ENCODE data around the gene RAB31. TPM values are rescaled to one million over a fixed set of nuclear protein-coding genes. Genes with fewer than 3 reads are reported as not detected.
"Not testable (repeated sequence)": the region's sequence is repeated elsewhere in the genome, so short reads cannot be mapped to it uniquely, and the experiment has no call there.

Gene RAB31, protein sequence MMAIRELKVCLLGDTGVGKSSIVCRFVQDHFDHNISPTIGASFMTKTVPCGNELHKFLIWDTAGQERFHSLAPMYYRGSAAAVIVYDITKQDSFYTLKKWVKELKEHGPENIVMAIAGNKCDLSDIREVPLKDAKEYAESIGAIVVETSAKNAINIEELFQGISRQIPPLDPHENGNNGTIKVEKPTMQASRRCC
- total RNA-seq, result 10 to 100 TPM; 21.5 to 42.3 (median 26.0) TPM
- 9.1 TPM for polyA plus RNA-seq
- long read RNA-seq, donor 1, full-length matches to known transcripts, result 61 of 70 reads
- long read RNA-seq, donor 1, partial matches to known transcripts, result 2 of 70 reads
- long read RNA-seq, donor 1, other reads (novel, unspliced or antisense), result 7 of 70 reads
- long read RNA-seq, donor 2, full-length matches to known transcripts, result 15 of 17 reads
- long read RNA-seq, donor 2, partial matches to known transcripts, result 1 of 17 reads
- long read RNA-seq, donor 2, other reads (novel, unspliced or antisense), result 1 of 17 reads
- long read RNA-seq, donor 3, full-length matches to known transcripts, result 16 of 26 reads
- long read RNA-seq, donor 3, partial matches to known transcripts, result 1 of 26 reads
- long read RNA-seq, donor 3, other reads (novel, unspliced or antisense), result 9 of 26 reads
- long read RNA-seq, donor 4, full-length matches to known transcripts, result 17 of 19 reads
- long read RNA-seq, donor 4, partial matches to known transcripts, result 1 of 19 reads
- long read RNA-seq, donor 4, other reads (novel, unspliced or antisense), result 1 of 19 reads

DNA sequence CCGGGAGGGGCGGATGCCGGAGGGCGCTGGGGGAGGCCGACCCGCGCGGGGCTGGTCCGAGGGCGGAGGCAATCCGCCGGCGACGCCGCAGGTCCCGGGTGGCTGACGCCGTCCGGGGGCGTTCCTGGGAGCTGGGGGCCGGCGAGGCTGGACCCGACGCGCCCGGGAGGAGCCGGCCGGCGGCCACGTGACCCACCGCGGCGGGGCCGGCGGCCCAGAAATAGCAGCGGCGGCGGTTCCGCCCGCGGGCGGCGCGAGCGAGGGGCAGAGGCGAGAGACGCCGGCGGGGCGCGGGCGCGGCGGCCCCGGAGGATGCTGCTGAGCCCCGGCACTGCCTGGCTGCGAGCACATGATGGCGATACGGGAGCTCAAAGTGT is at the start of gene RAB31:
TSS of gene RAB31 (plus strand) at position 245 of the 377 bp plus-strand sequence. CDS start at position 350, 105 bp downstream.
- H3K9me3 ChIP-seq (ENCODE audit: control insufficient read depth, low read length), result no peaks in the 10 kb centered on the region
- H3K4me1 ChIP-seq (ENCODE audit: control insufficient read depth, insufficient read depth, low read length), result no peaks in the 10 kb centered on the region
- peak; percentile 96 to 97 for ATAC-seq
- peak; percentile 89 to 96 (median 95) for DNase-seq
- no peaks in the 10 kb centered on the region for H3K27me3 ChIP-seq (ENCODE audit: control insufficient read depth, insufficient read depth)
- peak within 1 kb of the TSS; percentile 40 for H3K27ac ChIP-seq (ENCODE audit: low read length)
- intact Hi-C loops (cut with DNase I), result loop anchor here in 1 of 4 donors (10.0 kb wide), 1 partner anchor 247 kb away; no protein-coding TSS in a partner anchor
- peak within 1 kb of the TSS; percentile 71 for H3K4me3 ChIP-seq (ENCODE audit: low read length)
- WGBS, result under 1% methylated on average over 59 of the region's 59 CpGs

DNA sequence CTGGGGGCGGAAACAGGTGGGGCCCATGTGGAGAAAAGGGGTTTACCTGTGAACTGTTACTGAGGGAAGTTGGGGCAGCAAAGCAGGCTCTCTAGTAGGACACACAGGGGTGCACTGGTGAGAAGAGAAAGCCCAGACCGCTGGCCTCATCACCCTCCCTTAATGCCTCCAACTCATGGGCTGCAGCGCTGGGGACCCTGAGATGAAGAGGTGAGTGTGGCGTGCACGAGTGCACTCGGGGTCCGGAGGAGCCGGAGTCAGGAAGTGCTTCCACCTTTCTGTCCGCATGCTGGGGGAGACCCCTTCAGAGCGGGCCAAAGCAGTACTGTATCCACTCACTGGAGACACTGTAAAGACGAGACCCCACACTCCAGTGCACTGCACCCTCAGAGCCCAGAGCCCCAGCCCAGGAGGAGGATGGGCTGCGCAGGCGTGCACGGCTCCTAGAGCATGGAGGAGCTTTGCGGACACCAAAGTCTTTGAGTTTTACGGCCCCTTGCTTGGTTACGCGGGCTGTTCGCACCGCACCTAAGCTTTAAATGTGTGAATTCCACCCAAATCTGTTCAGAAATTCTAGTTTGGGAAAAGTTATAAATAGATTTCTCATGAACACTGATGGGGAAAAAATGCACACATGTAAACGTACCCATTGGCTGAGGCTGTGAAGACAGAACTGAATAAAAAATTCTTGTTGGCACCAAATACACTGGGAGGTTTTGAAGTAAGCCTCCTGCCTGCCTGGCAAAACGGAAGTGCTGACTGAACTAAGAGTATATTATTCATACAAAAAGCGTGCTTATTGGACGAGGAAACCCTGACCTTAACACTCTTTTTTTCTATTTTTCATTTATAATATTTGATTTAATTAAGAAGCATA is 48.4 kb upstream of the RAB31 start:
- intact Hi-C loops (cut with DNase I), result no loop called here
- DNase-seq, result no peak
- Histone ChIP-seq H3K27me3 (ENCODE audit: control insufficient read depth, insufficient read depth) (no peaks in the 10 kb centered on the region), H3K4me3 (ENCODE audit: low read length) (no peak overlapping the region), H3K9me3 (ENCODE audit: control insufficient read depth, low read length) (no peaks in the 10 kb centered on the region), H3K27ac (ENCODE audit: low read length) (no peak overlapping the region), H3K4me1 (ENCODE audit: control insufficient read depth, insufficient read depth, low read length) (no peaks in the 10 kb centered on the region)
- 91% methylated on average over 24 of the region's 24 CpGs for WGBS
- no peak for ATAC-seq

DNA sequence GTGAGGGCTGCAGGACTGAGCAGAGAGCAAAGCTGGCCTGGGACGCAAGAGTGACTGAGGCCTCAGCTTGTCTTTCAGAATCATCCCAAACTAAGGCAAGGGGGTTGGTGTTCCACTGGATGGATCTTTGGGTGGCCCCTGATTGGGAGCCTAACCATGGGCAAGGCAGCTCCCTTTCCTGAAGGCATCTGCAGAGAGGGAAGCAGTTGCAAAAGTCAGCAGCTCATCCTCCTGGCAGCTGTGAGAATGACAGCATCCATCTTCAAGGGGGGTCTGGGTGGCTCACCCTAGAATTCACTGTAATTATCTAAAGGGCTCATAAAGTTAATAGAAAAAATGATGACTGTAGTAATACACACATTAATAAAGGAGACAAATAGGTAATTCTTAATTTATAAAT is 46.5 kb upstream of the RAB31 start:
- no peaks in the 10 kb centered on the region for H3K9me3 ChIP-seq (ENCODE audit: control insufficient read depth, low read length)
- H3K4me1 ChIP-seq (ENCODE audit: control insufficient read depth, insufficient read depth, low read length), result no peaks in the 10 kb centered on the region
- H3K27me3 ChIP-seq (ENCODE audit: control insufficient read depth, insufficient read depth), result no peaks in the 10 kb centered on the region
- DNase-seq (no peak), ATAC-seq (no peak)
- no peak overlapping the region for H3K4me3 ChIP-seq (ENCODE audit: low read length)
- intact Hi-C loops (cut with DNase I), result no loop called here
- no peak overlapping the region for H3K27ac ChIP-seq (ENCODE audit: low read length)
- WGBS, result 97% methylated on average over 1 of the region's 1 CpG

DNA sequence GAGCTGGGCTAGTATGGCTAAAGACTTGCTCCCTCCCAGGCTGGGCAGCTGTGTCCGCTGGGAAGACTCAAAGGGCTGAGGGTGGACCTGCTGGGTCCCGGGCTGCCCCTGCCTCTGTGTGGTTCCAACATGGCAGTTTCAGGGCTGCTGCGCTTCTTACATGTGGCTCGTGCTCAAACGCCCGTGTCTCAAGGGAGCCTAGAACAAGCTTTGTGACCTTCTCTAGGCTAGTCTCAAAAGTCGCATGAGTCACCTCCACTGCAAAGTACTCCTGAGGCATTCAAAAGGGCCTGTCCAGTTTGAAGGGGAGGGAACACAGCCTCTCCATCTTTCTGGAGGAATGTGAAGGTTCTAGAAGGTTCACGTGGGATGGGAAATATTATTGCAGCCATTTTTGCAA is 44.7 kb upstream of the RAB31 start:
- Histone ChIP-seq H3K4me3 (ENCODE audit: low read length) (no peak overlapping the region), H3K27me3 (ENCODE audit: control insufficient read depth, insufficient read depth) (no peaks in the 10 kb centered on the region), H3K9me3 (ENCODE audit: control insufficient read depth, low read length) (no peaks in the 10 kb centered on the region), H3K27ac (ENCODE audit: low read length) (no peak overlapping the region), H3K4me1 (ENCODE audit: control insufficient read depth, insufficient read depth, low read length) (no peaks in the 10 kb centered on the region)
- intact Hi-C loops (cut with DNase I), result no loop called here
- no peak for DNase-seq
- ATAC-seq, result no peak
- 87% methylated on average over 8 of the region's 8 CpGs for WGBS

DNA sequence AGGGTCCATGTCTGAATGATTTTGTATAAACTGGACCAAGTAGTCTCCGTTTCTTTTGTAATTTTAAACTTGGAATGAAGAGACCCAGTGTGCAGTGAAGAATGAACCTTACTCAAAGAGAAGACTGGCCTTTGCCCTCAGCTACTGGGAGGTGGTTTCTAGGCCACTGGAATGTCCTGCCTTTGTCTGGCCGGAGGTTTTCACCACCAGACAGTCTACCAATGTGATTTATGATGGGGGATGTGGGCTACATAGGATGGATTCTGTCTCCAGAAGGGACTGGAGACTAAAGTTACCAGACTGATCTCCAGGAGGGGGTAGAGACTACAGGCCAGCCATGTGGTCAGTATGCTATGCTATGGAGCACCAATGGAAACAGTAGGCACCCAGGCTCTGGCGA is 42.8 kb upstream of the RAB31 start:
- WGBS, result 90% methylated on average over 3 of the region's 3 CpGs
- no peak overlapping the region for H3K27ac ChIP-seq (ENCODE audit: low read length)
- H3K27me3 ChIP-seq (ENCODE audit: control insufficient read depth, insufficient read depth), result no peaks in the 10 kb centered on the region
- DNase-seq (no peak), ATAC-seq (no peak)
- no peaks in the 10 kb centered on the region for H3K9me3 ChIP-seq (ENCODE audit: control insufficient read depth, low read length)
- H3K4me3 ChIP-seq (ENCODE audit: low read length), result no peak overlapping the region
- no peaks in the 10 kb centered on the region for H3K4me1 ChIP-seq (ENCODE audit: control insufficient read depth, insufficient read depth, low read length)
- intact Hi-C loops (cut with DNase I), result no loop called here

DNA sequence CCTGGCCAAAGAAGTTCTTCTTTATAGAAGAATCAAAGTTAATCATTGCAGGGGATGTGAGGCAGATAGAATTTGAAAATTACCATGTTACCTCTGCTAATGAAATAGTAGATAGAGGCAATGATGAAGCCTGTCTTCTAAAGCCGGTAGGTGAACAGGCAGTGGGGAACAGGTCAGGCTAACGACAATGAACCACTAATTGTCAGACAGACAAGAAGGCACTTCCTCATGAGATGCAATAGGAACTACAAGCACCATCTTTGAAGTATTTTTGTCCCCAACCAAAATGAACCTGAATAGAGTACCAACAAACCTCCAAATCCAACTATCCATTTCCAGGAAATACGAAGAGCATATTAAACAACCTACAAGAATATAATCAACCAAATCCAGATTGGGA is 41.6 kb upstream of the RAB31 start:
- ATAC-seq, result no peak
- Histone ChIP-seq H3K27ac (ENCODE audit: low read length) (no peak overlapping the region), H3K4me3 (ENCODE audit: low read length) (no peak overlapping the region), H3K4me1 (ENCODE audit: control insufficient read depth, insufficient read depth, low read length) (no peaks in the 10 kb centered on the region), H3K9me3 (ENCODE audit: control insufficient read depth, low read length) (no peaks in the 10 kb centered on the region), H3K27me3 (ENCODE audit: control insufficient read depth, insufficient read depth) (no peaks in the 10 kb centered on the region)
- 93% methylated on average over 3 of the region's 3 CpGs for WGBS
- DNase-seq, result no peak
- intact Hi-C loops (cut with DNase I), result no loop called here

DNA sequence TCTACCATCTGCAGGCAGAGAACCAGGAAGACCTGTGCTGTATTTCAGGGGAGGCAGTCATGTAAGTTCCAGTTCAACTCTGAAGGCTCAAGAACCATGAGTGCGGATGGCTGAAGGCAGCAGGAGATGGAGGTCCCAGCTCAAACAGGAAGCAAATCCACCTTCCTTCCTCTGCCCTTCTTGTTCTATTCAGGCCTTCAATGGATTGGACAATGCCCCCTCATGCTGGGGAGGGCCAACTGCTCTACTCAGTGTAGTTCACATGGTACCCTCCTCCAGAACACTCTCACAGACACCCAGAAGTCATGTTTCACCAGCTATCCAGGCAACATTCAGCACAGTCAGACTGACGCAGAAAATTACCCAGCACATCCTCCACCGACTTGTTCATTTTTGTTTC is 39.1 kb upstream of the RAB31 start:
- H3K4me3 ChIP-seq (ENCODE audit: low read length), result no peak overlapping the region
- WGBS, result 94% methylated on average over 3 of the region's 3 CpGs
- no peak overlapping the region for H3K27ac ChIP-seq (ENCODE audit: low read length)
- no peaks in the 10 kb centered on the region for H3K4me1 ChIP-seq (ENCODE audit: control insufficient read depth, insufficient read depth, low read length)
- DNase-seq (no peak), ATAC-seq (no peak)
- H3K27me3 ChIP-seq (ENCODE audit: control insufficient read depth, insufficient read depth), result no peaks in the 10 kb centered on the region
- H3K9me3 ChIP-seq (ENCODE audit: control insufficient read depth, low read length), result no peaks in the 10 kb centered on the region
- intact Hi-C loops (cut with DNase I), result no loop called here

DNA sequence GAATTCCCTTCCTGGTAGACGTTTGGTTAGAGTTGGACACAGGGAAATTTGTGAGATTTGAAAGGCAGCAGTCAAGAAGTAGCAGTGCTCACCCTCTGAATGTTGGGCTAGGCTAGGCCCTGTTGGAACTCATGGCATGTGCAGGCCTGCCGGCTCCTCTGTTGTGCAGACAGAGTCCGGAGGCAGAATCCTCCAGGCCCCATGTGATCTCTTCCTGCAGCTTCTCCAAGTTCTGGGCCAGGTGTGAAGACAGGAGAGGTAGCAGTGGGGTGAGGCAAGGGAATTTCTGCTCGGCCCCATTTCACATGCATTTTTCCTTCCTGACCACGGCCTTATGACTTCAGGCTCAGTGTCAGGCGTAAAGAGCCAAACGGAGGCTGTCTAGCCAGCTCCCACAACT is 36.9 kb upstream of the RAB31 start:
- Histone ChIP-seq H3K27me3 (ENCODE audit: control insufficient read depth, insufficient read depth) (no peaks in the 10 kb centered on the region), H3K4me3 (ENCODE audit: low read length) (no peak overlapping the region), H3K9me3 (ENCODE audit: control insufficient read depth, low read length) (no peaks in the 10 kb centered on the region), H3K4me1 (ENCODE audit: control insufficient read depth, insufficient read depth, low read length) (no peaks in the 10 kb centered on the region), H3K27ac (ENCODE audit: low read length) (no peak overlapping the region)
- intact Hi-C loops (cut with DNase I), result no loop called here
- DNase-seq (no peak), ATAC-seq (no peak)
- 80% methylated on average over 7 of the region's 7 CpGs for WGBS

DNA sequence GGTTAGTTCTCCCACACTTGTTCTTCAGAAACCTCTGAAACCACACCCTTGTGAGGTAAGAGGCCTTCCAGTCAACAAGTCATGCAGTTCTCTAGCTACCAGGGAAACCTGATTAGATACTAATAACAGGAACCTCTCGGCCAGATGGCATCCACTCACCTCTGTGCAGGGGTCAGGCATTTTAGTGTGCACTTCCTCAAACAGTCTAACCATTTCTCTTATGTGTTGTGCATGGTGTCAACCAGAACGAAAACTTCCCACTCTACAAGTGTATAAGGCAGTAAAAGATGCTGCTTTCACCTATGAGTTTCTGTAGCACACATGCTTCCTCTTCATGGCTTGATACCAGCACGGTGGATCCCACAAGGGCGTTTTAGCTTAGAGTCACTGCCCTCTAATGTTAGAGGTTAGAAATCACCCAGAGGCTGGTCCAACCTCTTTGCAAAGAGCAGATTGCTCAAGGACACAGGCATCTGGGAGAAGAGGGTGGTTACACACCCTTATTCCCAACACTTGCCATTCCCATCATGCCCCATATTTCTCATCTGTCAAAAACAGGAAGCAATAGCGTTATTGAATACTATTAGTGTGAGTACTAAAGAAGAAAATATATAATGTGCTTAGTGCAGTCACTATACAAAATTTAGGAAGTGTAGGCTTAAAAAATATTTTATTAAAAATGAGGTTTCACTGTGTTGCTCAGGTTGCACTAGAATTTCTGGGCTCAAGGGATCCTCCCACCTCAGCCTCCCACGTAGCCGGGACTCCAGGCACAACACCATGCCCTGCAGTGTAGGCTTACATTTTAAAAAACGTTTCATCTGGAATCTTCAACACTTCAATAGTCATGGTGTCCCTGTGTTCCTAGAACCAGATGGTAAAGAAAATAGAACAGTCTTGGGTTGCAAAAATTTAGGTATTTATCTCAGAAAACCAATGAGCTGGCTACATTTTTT is 34.5 kb upstream of the RAB31 start:
- Histone ChIP-seq H3K9me3 (ENCODE audit: control insufficient read depth, low read length) (no peaks in the 10 kb centered on the region), H3K4me1 (ENCODE audit: control insufficient read depth, insufficient read depth, low read length) (no peaks in the 10 kb centered on the region), H3K4me3 (ENCODE audit: low read length) (no peak overlapping the region), H3K27me3 (ENCODE audit: control insufficient read depth, insufficient read depth) (no peaks in the 10 kb centered on the region), H3K27ac (ENCODE audit: low read length) (no peak overlapping the region)
- intact Hi-C loops (cut with DNase I), result no loop called here
- 45% methylated on average over 8 of the region's 8 CpGs for WGBS
- no peak for DNase-seq
- peak; percentile 87 to 89 for ATAC-seq

DNA sequence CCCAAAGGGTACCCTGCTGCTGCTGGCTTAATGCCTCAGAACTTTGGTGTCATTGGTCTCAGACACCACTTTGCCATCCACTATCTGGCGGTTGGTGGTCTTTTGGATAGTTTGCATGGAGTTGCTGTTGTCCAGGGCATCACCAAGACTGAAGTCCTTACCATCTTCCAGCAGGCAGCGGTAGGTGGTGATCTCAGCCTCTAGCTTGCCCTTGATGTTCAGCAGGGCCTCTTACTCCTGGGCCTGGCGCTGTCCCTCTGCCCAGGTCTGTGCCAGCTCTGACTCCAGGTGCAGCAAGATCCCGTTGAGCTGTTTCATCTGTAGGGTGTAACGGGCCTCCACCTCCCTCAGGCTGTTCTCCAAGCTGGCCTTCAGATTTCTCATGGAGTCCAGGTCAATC is 29.9 kb upstream of the RAB31 start:
- intact Hi-C loops (cut with DNase I); ATAC-seq: not testable (repeated sequence)

More for the DNA sequence above, 29.9 kb upstream of the RAB31 start:
- not testable (repeated sequence) for H3K9me3 ChIP-seq (ENCODE audit: control insufficient read depth, low read length); H3K27me3 ChIP-seq (ENCODE audit: control insufficient read depth, insufficient read depth); DNase-seq; H3K4me3 ChIP-seq (ENCODE audit: low read length); H3K4me1 ChIP-seq (ENCODE audit: control insufficient read depth, insufficient read depth, low read length); H3K27ac ChIP-seq (ENCODE audit: low read length)
- 95% methylated on average over 5 of the region's 5 CpGs for WGBS

Data from right cardiac atrium (tissue), 5 donors.